DOHH2 (cell line): ENCODE results near the gene ABLIM1.

Experiments
- H3F3A ChIP-seq: fragments of 200-600 bp; sonication (generic), shearing (Covaris generic); 2 replicates; pipeline ENCODE4 v1.6.0; 2016; ENCODE audit warnings: antibody characterized with exemption, mild to moderate bottlenecking; ENCODE audit not compliant: control insufficient read depth, insufficient read depth
- H3K27ac ChIP-seq: fragments of 200-600 bp; sonication (generic); 2 replicates; pipeline ENCODE4 v1.5.1; 2014; ENCODE audit warnings: low read depth, mild to moderate bottlenecking, low read length, moderate library complexity
- H3K27me3 ChIP-seq: fragments of 200-600 bp; sonication (generic); 2 replicates; pipeline ENCODE4 v1.6.1; 2014; ENCODE audit warnings: mild to moderate bottlenecking, low read length, mixed read lengths; ENCODE audit not compliant: control insufficient read depth
- H3K36me3 ChIP-seq: fragments of 200-600 bp; sonication (generic); 2 replicates; pipeline ENCODE4 v1.6.1; 2014; ENCODE audit warnings: mild to moderate bottlenecking, low read length, moderate library complexity, mixed read lengths; ENCODE audit not compliant: control insufficient read depth
- H3K4me1 ChIP-seq: fragments of 200-600 bp; sonication (generic); 2 replicates; pipeline ENCODE4 v1.6.1; 2014; ENCODE audit warnings: mild to moderate bottlenecking, low read length, mixed read lengths; ENCODE audit not compliant: control insufficient read depth
- H3K4me2 ChIP-seq: fragments of 200-600 bp; sonication (generic); 2 replicates; pipeline ENCODE4 v1.6.0; 2014; ENCODE audit warnings: mild to moderate bottlenecking, low read length, moderate library complexity
- H3K4me3 ChIP-seq: fragments of 200-600 bp; sonication (generic); 2 replicates; pipeline ENCODE4 v1.5.1; 2014; ENCODE audit warnings: mild to moderate bottlenecking, low read length, mixed read lengths
- H3K79me2 ChIP-seq: fragments of 200-600 bp; sonication (generic); 2 replicates; pipeline ENCODE4 v1.6.1; 2014; ENCODE audit warnings: mild to moderate bottlenecking, low read length, mixed read lengths; ENCODE audit not compliant: control insufficient read depth
- H3K9me2 ChIP-seq: fragments of 200-600 bp; sonication (generic); replicated peaks from 2 replicates; pipeline ENCODE4 v1.6.1; 2014; ENCODE audit warnings: mild to moderate bottlenecking, low read length, mixed read lengths; ENCODE audit not compliant: control insufficient read depth
- H3K9me3 ChIP-seq: fragments of 200-600 bp; sonication (generic); 2 replicates; pipeline ENCODE4 v1.6.1; 2014; ENCODE audit warnings: antibody characterized with exemption, low read length, mixed read lengths; ENCODE audit not compliant: control insufficient read depth, insufficient read depth
- H4K20me1 ChIP-seq: fragments of 200-600 bp; sonication (generic); 2 replicates; pipeline ENCODE4 v1.6.0; 2014; ENCODE audit warnings: low read depth, mild to moderate bottlenecking, antibody characterized with exemption, low read length, moderate library complexity; ENCODE audit not compliant: control insufficient read depth, insufficient read depth
- EZH2phosphoT487 ChIP-seq: fragments of 200-600 bp; sonication (generic); IDR thresholded peaks from 2 replicates; pipeline ENCODE4 v1.6.1; 2017; ENCODE audit warnings: borderline replicate concordance, mild to moderate bottlenecking, antibody characterized with exemption, low read length, moderate library complexity, mixed read lengths
- TF ChIP-seq, protein P1 (sequence below): fragments of 200-600 bp; sonication (generic); IDR thresholded peaks from one replicate; pipeline ENCODE4 v1.5.1; 2014; ENCODE audit warnings: antibody characterized with exemption, mild to moderate bottlenecking, low read depth, low read length; ENCODE audit not compliant: poor library complexity, severe bottlenecking

Gene ABLIM1

DNA sequence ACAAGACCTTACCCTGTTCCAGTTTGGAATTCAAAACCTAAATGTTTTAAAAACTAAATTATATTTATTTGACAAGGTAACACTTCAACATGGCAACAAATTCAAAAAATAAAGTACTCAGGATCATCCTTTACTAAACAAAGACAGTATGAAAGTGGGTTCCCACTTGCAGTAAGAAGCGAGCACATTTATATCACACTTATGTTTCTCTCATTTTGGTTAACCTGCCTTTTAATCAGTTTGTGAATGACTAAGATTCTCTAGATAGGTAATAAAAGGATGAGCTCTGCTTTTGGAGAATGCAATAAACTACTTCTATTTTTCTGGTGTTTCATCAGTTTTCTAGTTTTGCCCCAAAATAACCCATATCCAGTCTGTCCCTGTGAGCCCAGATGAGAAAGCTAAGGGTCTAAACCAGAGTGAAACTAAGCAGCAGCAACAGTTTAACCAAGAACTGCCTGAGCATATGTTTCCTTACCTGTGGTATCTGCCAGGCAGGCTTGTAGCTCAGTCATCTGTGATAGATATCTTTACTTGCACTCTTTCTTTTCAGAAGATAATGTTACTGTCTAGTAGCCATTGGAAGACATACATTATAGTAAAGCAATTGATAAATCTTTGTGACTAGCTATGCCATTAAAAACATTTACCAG, 64.1 kb downstream of the ABLIM1 start:
- H3K27me3 ChIP-seq: peaks cover 15% of the 10 kb centered on the region; the same call in 1 of the 2 replicates
- H3K79me2 ChIP-seq: no peaks in the 10 kb centered on the region
- H3K9me2 ChIP-seq: no peaks in the 10 kb centered on the region
- no peak overlapping the region for H3K4me2 ChIP-seq
- no peaks in the 10 kb centered on the region for H3F3A ChIP-seq
- no peaks in the 10 kb centered on the region for H3K36me3 ChIP-seq
- no peaks in the 10 kb centered on the region for H4K20me1 ChIP-seq
- H3K9me3 ChIP-seq: no peaks in the 10 kb centered on the region
- no peak overlapping the region for H3K27ac ChIP-seq
- no peak overlapping the region for H3K4me3 ChIP-seq
- no peaks in the 10 kb centered on the region for H3K4me1 ChIP-seq
- TF ChIP-seq EZH2phosphoT487: no peak
- TF ChIP-seq, protein P1, sequence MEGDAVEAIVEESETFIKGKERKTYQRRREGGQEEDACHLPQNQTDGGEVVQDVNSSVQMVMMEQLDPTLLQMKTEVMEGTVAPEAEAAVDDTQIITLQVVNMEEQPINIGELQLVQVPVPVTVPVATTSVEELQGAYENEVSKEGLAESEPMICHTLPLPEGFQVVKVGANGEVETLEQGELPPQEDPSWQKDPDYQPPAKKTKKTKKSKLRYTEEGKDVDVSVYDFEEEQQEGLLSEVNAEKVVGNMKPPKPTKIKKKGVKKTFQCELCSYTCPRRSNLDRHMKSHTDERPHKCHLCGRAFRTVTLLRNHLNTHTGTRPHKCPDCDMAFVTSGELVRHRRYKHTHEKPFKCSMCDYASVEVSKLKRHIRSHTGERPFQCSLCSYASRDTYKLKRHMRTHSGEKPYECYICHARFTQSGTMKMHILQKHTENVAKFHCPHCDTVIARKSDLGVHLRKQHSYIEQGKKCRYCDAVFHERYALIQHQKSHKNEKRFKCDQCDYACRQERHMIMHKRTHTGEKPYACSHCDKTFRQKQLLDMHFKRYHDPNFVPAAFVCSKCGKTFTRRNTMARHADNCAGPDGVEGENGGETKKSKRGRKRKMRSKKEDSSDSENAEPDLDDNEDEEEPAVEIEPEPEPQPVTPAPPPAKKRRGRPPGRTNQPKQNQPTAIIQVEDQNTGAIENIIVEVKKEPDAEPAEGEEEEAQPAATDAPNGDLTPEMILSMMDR: no peak

DNA sequence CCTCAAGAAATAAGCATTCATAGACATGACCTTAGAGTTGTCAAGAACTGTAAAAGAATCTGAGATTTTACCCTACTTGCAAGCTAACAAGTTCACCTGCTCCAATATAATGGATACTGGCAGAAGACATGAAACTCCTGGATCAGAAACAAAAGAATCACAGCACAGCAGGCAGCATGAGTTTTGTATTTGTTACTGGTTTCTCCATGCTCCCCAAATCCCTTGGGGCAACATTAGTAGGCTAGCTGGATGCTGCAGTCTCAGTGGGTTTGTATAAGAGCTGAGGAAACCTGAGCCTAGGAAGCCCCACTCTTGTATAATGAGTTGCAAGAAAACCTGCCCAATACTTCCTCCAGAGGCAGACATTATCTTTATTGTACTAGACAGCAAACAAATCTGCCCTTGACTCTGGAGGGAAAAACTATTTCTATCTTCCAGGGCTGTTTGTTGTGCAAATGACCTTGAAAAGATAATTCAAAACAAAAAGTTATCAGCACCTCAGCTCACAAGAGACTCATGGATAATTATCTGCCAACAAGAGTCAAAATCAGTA, 64.8 kb downstream of the ABLIM1 start:
- Histone ChIP-seq H3K4me3 (no peak overlapping the region), H3K79me2 (no peaks in the 10 kb centered on the region), H3F3A (no peaks in the 10 kb centered on the region), H3K4me1 (no peaks in the 10 kb centered on the region), H3K36me3 (no peaks in the 10 kb centered on the region), H3K4me2 (no peak overlapping the region), H3K9me3 (no peaks in the 10 kb centered on the region), H3K27me3 (peaks cover 15% of the 10 kb centered on the region; the same call in 1 of the 2 replicates), H3K27ac (no peak overlapping the region), H4K20me1 (no peaks in the 10 kb centered on the region), H3K9me2 (no peaks in the 10 kb centered on the region)
- TF ChIP-seq EZH2phosphoT487: no peak
- TF ChIP-seq, protein P1: no peak

DNA sequence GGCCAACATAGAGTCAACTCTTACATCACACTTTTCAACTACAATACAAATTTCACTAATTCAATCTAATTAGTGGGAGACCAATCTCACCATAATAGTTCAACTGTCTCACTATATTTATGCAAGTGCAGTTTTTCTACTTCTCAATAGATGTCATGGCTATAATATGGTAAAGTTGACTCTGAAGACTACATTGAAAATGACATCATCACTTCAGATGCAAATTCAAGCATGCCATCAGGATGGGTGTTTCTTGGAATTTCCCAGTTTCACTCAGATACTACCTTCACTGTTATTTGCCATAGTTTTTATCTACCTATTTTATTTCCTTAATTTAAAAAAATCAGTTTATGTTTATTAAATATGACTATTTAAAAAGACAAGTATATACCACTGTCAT, 67.1 kb downstream of the ABLIM1 start:
- H3K27ac ChIP-seq: no peak overlapping the region
- no peaks in the 10 kb centered on the region for H4K20me1 ChIP-seq
- H3K36me3 ChIP-seq: no peaks in the 10 kb centered on the region
- H3K4me3 ChIP-seq: no peak overlapping the region
- TF ChIP-seq, protein P1: no peak
- TF ChIP-seq EZH2phosphoT487: no peak
- H3K4me2 ChIP-seq: no peak overlapping the region
- no peaks in the 10 kb centered on the region for H3K4me1 ChIP-seq
- no peaks in the 10 kb centered on the region for H3F3A ChIP-seq
- peaks cover 19% of the 10 kb centered on the region; the same call in 1 of the 2 replicates for H3K27me3 ChIP-seq
- no peaks in the 10 kb centered on the region for H3K9me3 ChIP-seq
- H3K79me2 ChIP-seq: no peaks in the 10 kb centered on the region
- no peaks in the 10 kb centered on the region for H3K9me2 ChIP-seq
